ENCODE measurements around the gene CAMTA1.

GRCh38 chr1:7578206-7578605, 793.0 kb downstream of the CAMTA1 start:
- TF ChIP-seq, protein P1, sequence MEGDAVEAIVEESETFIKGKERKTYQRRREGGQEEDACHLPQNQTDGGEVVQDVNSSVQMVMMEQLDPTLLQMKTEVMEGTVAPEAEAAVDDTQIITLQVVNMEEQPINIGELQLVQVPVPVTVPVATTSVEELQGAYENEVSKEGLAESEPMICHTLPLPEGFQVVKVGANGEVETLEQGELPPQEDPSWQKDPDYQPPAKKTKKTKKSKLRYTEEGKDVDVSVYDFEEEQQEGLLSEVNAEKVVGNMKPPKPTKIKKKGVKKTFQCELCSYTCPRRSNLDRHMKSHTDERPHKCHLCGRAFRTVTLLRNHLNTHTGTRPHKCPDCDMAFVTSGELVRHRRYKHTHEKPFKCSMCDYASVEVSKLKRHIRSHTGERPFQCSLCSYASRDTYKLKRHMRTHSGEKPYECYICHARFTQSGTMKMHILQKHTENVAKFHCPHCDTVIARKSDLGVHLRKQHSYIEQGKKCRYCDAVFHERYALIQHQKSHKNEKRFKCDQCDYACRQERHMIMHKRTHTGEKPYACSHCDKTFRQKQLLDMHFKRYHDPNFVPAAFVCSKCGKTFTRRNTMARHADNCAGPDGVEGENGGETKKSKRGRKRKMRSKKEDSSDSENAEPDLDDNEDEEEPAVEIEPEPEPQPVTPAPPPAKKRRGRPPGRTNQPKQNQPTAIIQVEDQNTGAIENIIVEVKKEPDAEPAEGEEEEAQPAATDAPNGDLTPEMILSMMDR (IDR thresholded peaks at IDR 0.05): no peak
- TF ChIP-seq EP300 (IDR thresholded peaks at IDR 0.05): no peak
- no peak for TF ChIP-seq POLR2A (IDR thresholded peaks at IDR 0.05)
- no peak for TF ChIP-seq POLR2AphosphoS5 (IDR thresholded peaks at IDR 0.05)
